HCT116 (cell line): ENCODE data around the gene CRIP1. TPM values are rescaled to one million over a fixed set of nuclear protein-coding genes. Genes with fewer than 3 reads are reported as not detected.

ENCODE experiments used
- ATAC-seq: fragments of 200-7000 bp; cut with Tn5 transposase; 2 replicates; pipeline ENCODE4 v1.9.1; 2020; ENCODE audit warnings: mild to moderate bottlenecking, moderate library complexity
- BruUV-seq: library from RNA; stranded (reverse); fragments of 400-500 nt; replicated peaks from 2 replicates; lab custom pipeline; 2021; lab: Mats Ljungman, UMichigan
- CTCF ChIA-PET: fragments of 300-600 bp; sonication (Branson Sonifier 250); formaldehyde crosslinking; loops from one replicate; lab custom pipeline; 2021; ENCODE audit warnings: antibody characterized with exemption; lab: Charles Lee
- POLR2A ChIA-PET: fragments of 300-600, 350-600 bp; sonication (Branson Sonifier 250); formaldehyde crosslinking; loops from one replicate; lab custom pipeline; 2021; ENCODE audit warnings: antibody characterized with exemption; lab: Charles Lee
- RAD21 ChIA-PET, 2 experiments: fragments of 300-600 bp; sonication (Branson Sonifier 250); formaldehyde crosslinking; loops; one replicate each; lab custom pipeline; 2023; ENCODE audit warnings: low total read pairs in 2 of 2; ENCODE audit not compliant: uncharacterized antibody in 2 of 2, unreplicated experiment in 2 of 2, low non-redundant PET in 1 of 2; lab: Charles Lee
- DNase-seq: peaks from one replicate; pipeline ENCODE4 v3.0.0-alpha.2; 2010; ENCODE audit warnings: low read depth, low spot score
- H2AFZ ChIP-seq: fragments of 200-600 bp; shearing (Covaris generic), sonication (generic); 2 replicates; pipeline ENCODE4 v1.6.1; 2017; ENCODE audit warnings: low read depth, mixed run types, mixed read lengths, antibody characterized with exemption, low read length; ENCODE audit not compliant: poor library complexity, severe bottlenecking
- H3K27ac ChIP-seq: 2 replicates; pipeline ENCODE4 v1.5.1; 2012; ENCODE audit warnings: low read depth, low read length
- H3K27me3 ChIP-seq: fragments of 200-600 bp; sonication (generic); 2 replicates; pipeline ENCODE4 v1.6.1; 2016; ENCODE audit warnings: mixed run types, low read length, mixed read lengths; ENCODE audit not compliant: insufficient read depth
- H3K36me3 ChIP-seq, 2 experiments: fragments of 200-500 bp in 1 of 2; fragments of 200-600 bp in 1 of 2; sonication (Bioruptor generic) in 1 of 2; sonication (generic) in 1 of 2; 2 replicates each; pipeline versions ENCODE4 v1.5.1 to v1.6.1; 2014 to 2016; ENCODE audit warnings: low read length in 2 of 2, inconsistent platforms in 1 of 2, mixed read lengths in 1 of 2, mixed run types in 1 of 2; ENCODE audit not compliant: insufficient read depth in 2 of 2, control insufficient read depth in 1 of 2
- H3K4me1 ChIP-seq, 2 experiments: fragments of 200-600 bp in 1 of 2; sonication (generic) in 1 of 2; 2 replicates each; pipeline versions ENCODE4 v1.5.1 to v1.6.1; 2012 to 2017; ENCODE audit warnings: low read length in 2 of 2, inconsistent platforms in 1 of 2, mild to moderate bottlenecking in 1 of 2, mixed read lengths in 1 of 2, mixed run types in 1 of 2, moderate library complexity in 1 of 2; ENCODE audit not compliant: insufficient read depth in 2 of 2, control insufficient read depth in 1 of 2
- H3K4me2 ChIP-seq: fragments of 200-600 bp; sonication (generic); 2 replicates; pipeline ENCODE4 v1.6.1; 2017; ENCODE audit warnings: mixed run types, low read length, mixed read lengths
- H3K4me3 ChIP-seq, 2 experiments: fragments of 200-600 bp in 1 of 2; sonication (generic) in 1 of 2; replicated peaks in 1 of 2; 2 replicates each; pipeline ENCODE4 v1.5.1; 2011 to 2016; ENCODE audit warnings: low read length in 2 of 2, control low read depth in 1 of 2, low read depth in 1 of 2, mild to moderate bottlenecking in 1 of 2, mixed read lengths in 1 of 2, mixed run types in 1 of 2
- H3K79me2 ChIP-seq: fragments of 200-600 bp; sonication (generic); 2 replicates; pipeline ENCODE4 v1.6.1; 2017; ENCODE audit warnings: mild to moderate bottlenecking, mixed run types, low read length, moderate library complexity, mixed read lengths; ENCODE audit not compliant: insufficient read depth
- H3K9ac ChIP-seq: fragments of 200-600 bp; sonication (generic); 2 replicates; pipeline ENCODE4 v1.6.1; 2016; ENCODE audit warnings: low read length, mixed read lengths
- H3K9me2 ChIP-seq: fragments of 200-600 bp; sonication (generic), shearing (Covaris generic); 2 replicates; pipeline ENCODE4 v1.6.1; 2017; ENCODE audit warnings: mixed run types, mild to moderate bottlenecking, moderate library complexity; ENCODE audit not compliant: insufficient read depth
- H3K9me3 ChIP-seq, 2 experiments: fragments of 200-500 bp in 1 of 2; fragments of 200-600 bp in 1 of 2; sonication (Bioruptor generic) in 1 of 2; sonication (generic) in 1 of 2; 2 replicates each; pipeline ENCODE4 v1.6.1; 2014 to 2017; ENCODE audit warnings: low read length in 2 of 2, mixed read lengths in 2 of 2, inconsistent platforms in 1 of 2, low read depth in 1 of 2, mild to moderate bottlenecking in 1 of 2, mixed run types in 1 of 2, moderate library complexity in 1 of 2; ENCODE audit not compliant: control insufficient read depth in 1 of 2, insufficient read depth in 1 of 2
- H4K20me1 ChIP-seq: fragments of 200-600 bp; sonication (generic), shearing (Covaris generic); 2 replicates; pipeline ENCODE4 v1.6.1; 2017; ENCODE audit warnings: mixed run types, mild to moderate bottlenecking, moderate library complexity; ENCODE audit not compliant: insufficient read depth
- CBX3 ChIP-seq: IDR thresholded peaks from 2 replicates; pipeline ENCODE4 v1.6.1; 2012; ENCODE audit warnings: low read depth
- CEBPB ChIP-seq: IDR thresholded peaks from 2 replicates; pipeline ENCODE4 v1.6.1; 2012; ENCODE audit warnings: low read depth
- CTCF ChIP-seq, 3 experiments: fragments of 200-600 bp in 1 of 3; sonication (generic) in 1 of 3; IDR thresholded peaks in 2 of 3; conservative IDR thresholded peaks in 1 of 3; 2 replicates each; pipeline ENCODE4 v1.5.1; 2012 to 2017; ENCODE audit warnings: low read depth in 2 of 3, low read length in 2 of 3, antibody characterized with exemption in 1 of 3, borderline replicate concordance in 1 of 3, control low read depth in 1 of 3, mild to moderate bottlenecking in 1 of 3, mixed read lengths in 1 of 3, mixed run types in 1 of 3, moderate library complexity in 1 of 3; ENCODE audit not compliant: insufficient read depth in 1 of 3
- EGR1 ChIP-seq: IDR thresholded peaks from 2 replicates; pipeline ENCODE4 v1.6.1; 2012; ENCODE audit warnings: low read depth
- ELF1 ChIP-seq: IDR thresholded peaks from 2 replicates; pipeline ENCODE4 v1.6.1; 2012; ENCODE audit warnings: low read depth, borderline replicate concordance
- EZH2 ChIP-seq: fragments of 200-600 bp; sonication (generic); IDR thresholded peaks from 2 replicates; pipeline ENCODE4 v1.6.1; 2017; ENCODE audit warnings: antibody characterized with exemption, mixed run types
- FOSL1 ChIP-seq: IDR thresholded peaks from 2 replicates; pipeline ENCODE4 v1.6.1; 2012; ENCODE audit warnings: low read depth
- JUND ChIP-seq: IDR thresholded peaks from 2 replicates; pipeline ENCODE4 v1.6.1; 2012
- POLR2A ChIP-seq: IDR thresholded peaks from 2 replicates; pipeline ENCODE4 v1.7.0; 2011; ENCODE audit warnings: borderline replicate concordance; ENCODE audit not compliant: insufficient read depth, insufficient read length; ENCODE audit errors: extremely low read depth
- SP1 ChIP-seq: IDR thresholded peaks from 2 replicates; pipeline ENCODE4 v1.6.1; 2012; ENCODE audit warnings: low read depth
- SRF ChIP-seq: IDR thresholded peaks from 2 replicates; pipeline ENCODE4 v1.6.1; 2012; ENCODE audit warnings: low read depth
- YY1 ChIP-seq: IDR thresholded peaks from 2 replicates; pipeline ENCODE4 v1.6.1; 2011; ENCODE audit warnings: low read length, low read depth, moderate library complexity, mild to moderate bottlenecking; ENCODE audit not compliant: insufficient replicate concordance; ENCODE audit errors: extremely low read depth
- ZFX ChIP-seq: fragments of 450-650 bp; IDR thresholded peaks from 2 replicates; pipeline ENCODE4 v1.6.1; 2017
- ZNF274 ChIP-seq: fragments of 200-500 bp; sonication (Bioruptor generic); IDR thresholded peaks from 2 replicates; pipeline ENCODE4 v1.6.1; 2014; ENCODE audit warnings: mild to moderate bottlenecking, low read depth, low read length, inconsistent platforms
- intact Hi-C: fragments of 100-400 bp; cut with micrococcal nuclease; formaldehyde crosslinking; loops from 2 replicates; pipeline ENCODE4 v1.10.0; 2022
- total RNA-seq: library from RNA; stranded (reverse); gene quantifications from one replicate; pipeline ENCODE4 v1.2.1, GENCODE V29; 2021; ENCODE audit not compliant: unreplicated experiment

CRIP1 gene
- total RNA-seq, 1 experiment from 2014 or later, result 260 TPM

- RAD21 ChIA-PET, result no interaction called here
- Histone ChIP-seq H2AFZ (no peak overlapping the region), H3K4me1 (peaks cover 0 to 3% of the 10 kb centered on the region in 2 experiments; a peak in 1 of 4 replicates), H3K4me2 (no peak overlapping the region), H3K79me2 (no peaks in the 10 kb centered on the region), H3K4me3 (no peak overlapping the region), H3K27ac (no peak overlapping the region), H3K27me3 (no peaks in the 10 kb centered on the region), H3K9ac (no peak overlapping the region), H3K9me3 (no peaks in the 10 kb centered on the region), H3K36me3 (no peaks in the 10 kb centered on the region), H4K20me1 (no peaks in the 10 kb centered on the region), H3K9me2 (no peaks in the 10 kb centered on the region)
- intact Hi-C loops, result loop anchor here (5.0 to 10.0 kb wide), 2 partner anchors 411 to 619 kb away; no protein-coding TSS in a partner anchor
- no TSS peak for BruUV-seq
- POLR2A ChIA-PET, result no interaction called here
- CTCF ChIA-PET, result no interaction called here
- DNase-seq (no peak), ATAC-seq (no peak)
- no peak for TF ChIP-seq SRF
- TF ChIP-seq EZH2, result no peak
- TF ChIP-seq CEBPB, result no peak
- no peak for TF ChIP-seq SP1
- TF ChIP-seq EGR1, result no peak
- no peak for TF ChIP-seq ZFX
- TF ChIP-seq JUND, result no peak
- no peak for TF ChIP-seq ZNF274
- TF ChIP-seq FOSL1, result no peak
- no peak for TF ChIP-seq YY1
- TF ChIP-seq CTCF (IDR thresholded peaks at IDR 0.05 in 2 of 3, conservative IDR thresholded peaks at IDR 0.05 in 1 of 3; ENCODE audit: borderline replicate concordance in 1 of 3, insufficient read depth in 1 of 3, low read depth in 2 of 3, low read length in 2 of 3), result no peak
- TF ChIP-seq POLR2A, result no peak
- no peak for TF ChIP-seq ELF1
- TF ChIP-seq CBX3, result no peak
Observed at GRCh38 chr14:105536051-105536450, 49.4 kb downstream of the CRIP1 start.
